Neural progenitor cell (in vitro differentiated cells): ENCODE data around the gene KIAA0825.

Experiments used
- EZH2 ChIP-seq: fragments of 200-600 bp; sonication (generic); IDR thresholded peaks from 2 replicates; pipeline ENCODE4 v1.6.1; 2017; ENCODE audit warnings: antibody characterized with exemption, mild to moderate bottlenecking, moderate library complexity
- EZH2phosphoT487 ChIP-seq: fragments of 200-600 bp; sonication (generic); IDR thresholded peaks from 2 replicates; pipeline ENCODE4 v1.6.1; 2017; ENCODE audit warnings: antibody characterized with exemption
- TF ChIP-seq, protein P1 (sequence below): fragments of 200-600 bp; sonication (generic); IDR thresholded peaks from 2 replicates; pipeline ENCODE4 v1.5.1; 2017; ENCODE audit warnings: antibody characterized with exemption, mild to moderate bottlenecking

- TF ChIP-seq, protein P1, sequence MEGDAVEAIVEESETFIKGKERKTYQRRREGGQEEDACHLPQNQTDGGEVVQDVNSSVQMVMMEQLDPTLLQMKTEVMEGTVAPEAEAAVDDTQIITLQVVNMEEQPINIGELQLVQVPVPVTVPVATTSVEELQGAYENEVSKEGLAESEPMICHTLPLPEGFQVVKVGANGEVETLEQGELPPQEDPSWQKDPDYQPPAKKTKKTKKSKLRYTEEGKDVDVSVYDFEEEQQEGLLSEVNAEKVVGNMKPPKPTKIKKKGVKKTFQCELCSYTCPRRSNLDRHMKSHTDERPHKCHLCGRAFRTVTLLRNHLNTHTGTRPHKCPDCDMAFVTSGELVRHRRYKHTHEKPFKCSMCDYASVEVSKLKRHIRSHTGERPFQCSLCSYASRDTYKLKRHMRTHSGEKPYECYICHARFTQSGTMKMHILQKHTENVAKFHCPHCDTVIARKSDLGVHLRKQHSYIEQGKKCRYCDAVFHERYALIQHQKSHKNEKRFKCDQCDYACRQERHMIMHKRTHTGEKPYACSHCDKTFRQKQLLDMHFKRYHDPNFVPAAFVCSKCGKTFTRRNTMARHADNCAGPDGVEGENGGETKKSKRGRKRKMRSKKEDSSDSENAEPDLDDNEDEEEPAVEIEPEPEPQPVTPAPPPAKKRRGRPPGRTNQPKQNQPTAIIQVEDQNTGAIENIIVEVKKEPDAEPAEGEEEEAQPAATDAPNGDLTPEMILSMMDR = no peak
- TF ChIP-seq EZH2 (no peak), EZH2phosphoT487 (no peak)
These were observed 214.9 kb downstream of the KIAA0825 start for GRCh38 chr5:94403483-94403882.
